ENCODE data around the gene NEK9. TPM values are rescaled to one million over a fixed set of nuclear protein-coding genes. Genes with fewer than 3 reads are reported as not detected.

NEK9 gene
- total RNA-seq, 1 donor from 2014 or later: 26.3 TPM

DNA sequence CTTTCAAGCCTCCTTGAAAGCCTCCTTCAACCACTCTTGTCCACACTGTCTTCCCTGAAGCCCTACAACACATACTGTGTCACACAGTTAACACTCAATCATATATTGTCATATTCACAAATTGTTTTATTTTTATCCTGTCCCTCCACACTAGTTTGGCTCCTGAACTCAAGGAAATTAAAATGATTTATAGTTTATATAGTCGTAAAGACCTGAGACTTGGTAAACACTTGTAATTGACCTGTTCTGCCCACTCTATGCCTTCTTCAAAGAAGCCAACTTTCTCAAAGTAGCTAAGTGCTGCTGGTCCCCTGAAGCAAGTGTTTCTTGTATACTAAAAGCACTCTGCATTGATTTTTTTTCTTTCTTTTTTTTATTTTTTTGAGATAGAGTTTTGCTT is 15.6 kb upstream of the NEK9 start:
- DNase-seq (ENCODE audit: low read depth): no peak
- TF ChIP-seq, protein P1, sequence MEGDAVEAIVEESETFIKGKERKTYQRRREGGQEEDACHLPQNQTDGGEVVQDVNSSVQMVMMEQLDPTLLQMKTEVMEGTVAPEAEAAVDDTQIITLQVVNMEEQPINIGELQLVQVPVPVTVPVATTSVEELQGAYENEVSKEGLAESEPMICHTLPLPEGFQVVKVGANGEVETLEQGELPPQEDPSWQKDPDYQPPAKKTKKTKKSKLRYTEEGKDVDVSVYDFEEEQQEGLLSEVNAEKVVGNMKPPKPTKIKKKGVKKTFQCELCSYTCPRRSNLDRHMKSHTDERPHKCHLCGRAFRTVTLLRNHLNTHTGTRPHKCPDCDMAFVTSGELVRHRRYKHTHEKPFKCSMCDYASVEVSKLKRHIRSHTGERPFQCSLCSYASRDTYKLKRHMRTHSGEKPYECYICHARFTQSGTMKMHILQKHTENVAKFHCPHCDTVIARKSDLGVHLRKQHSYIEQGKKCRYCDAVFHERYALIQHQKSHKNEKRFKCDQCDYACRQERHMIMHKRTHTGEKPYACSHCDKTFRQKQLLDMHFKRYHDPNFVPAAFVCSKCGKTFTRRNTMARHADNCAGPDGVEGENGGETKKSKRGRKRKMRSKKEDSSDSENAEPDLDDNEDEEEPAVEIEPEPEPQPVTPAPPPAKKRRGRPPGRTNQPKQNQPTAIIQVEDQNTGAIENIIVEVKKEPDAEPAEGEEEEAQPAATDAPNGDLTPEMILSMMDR (IDR thresholded peaks at IDR 0.05; ENCODE audit: insufficient read depth, low read length, severe bottlenecking): no peak
- Histone ChIP-seq H3K4me3 (ENCODE audit: low read depth, low read length) (no peak overlapping the region), H3K36me3 (ENCODE audit: control insufficient read depth, insufficient read depth, low read length) (peaks cover 7% of the 10 kb centered on the region), H3K27me3 (ENCODE audit: control insufficient read depth, insufficient read depth, low read length) (no peaks in the 10 kb centered on the region)
- FAIRE-seq: no peak

DNA sequence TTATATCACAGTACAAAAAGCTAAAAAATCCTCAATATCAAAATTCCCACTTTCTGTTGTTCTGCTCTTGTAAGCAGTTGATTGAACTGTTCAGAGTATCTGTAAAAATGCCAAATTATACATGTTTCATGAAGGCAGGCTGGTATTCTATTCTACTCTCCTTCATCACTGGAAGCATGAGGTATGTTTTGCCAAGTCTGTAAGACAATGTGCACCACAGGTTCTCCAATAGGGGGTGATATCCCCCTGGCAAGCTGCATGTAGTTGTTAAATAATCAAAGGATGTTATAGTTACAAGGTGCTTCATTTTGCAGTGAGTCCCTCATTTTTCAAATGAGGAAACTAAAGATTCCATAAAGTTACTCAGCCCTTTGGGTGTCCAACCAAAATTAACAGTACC is 15.1 kb upstream of the NEK9 start:
- FAIRE-seq: no peak
- H3K27me3 ChIP-seq (ENCODE audit: control insufficient read depth, insufficient read depth, low read length): no peaks in the 10 kb centered on the region
- TF ChIP-seq, protein P1 (IDR thresholded peaks at IDR 0.05; ENCODE audit: insufficient read depth, low read length, severe bottlenecking): peak; percentile 21
- DNase-seq (ENCODE audit: low read depth): no peak
- peaks cover 6% of the 10 kb centered on the region for H3K36me3 ChIP-seq (ENCODE audit: control insufficient read depth, insufficient read depth, low read length)
- H3K4me3 ChIP-seq (ENCODE audit: low read depth, low read length): no peak overlapping the region

DNA sequence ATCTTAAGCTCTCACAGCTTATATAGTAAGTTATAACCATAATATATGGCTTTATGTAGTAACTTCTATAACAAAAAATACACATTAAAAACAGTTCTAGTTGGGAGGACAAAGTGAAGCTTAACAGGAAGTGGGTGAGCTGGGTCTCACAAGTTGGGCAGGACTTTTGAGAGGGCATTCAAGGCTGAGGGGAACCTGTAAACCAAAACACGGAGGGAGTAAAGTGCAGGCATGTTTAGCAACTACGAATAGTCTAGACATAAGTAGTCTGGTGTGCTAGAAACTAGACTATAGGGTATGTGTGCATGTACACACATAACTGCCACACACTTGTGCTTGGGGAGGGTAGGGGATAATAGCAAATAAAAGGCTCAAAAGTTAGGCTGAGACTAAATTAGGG is 14.2 kb upstream of the NEK9 start:
- FAIRE-seq: no peak
- no peak for DNase-seq (ENCODE audit: low read depth)
- Histone ChIP-seq H3K4me3 (ENCODE audit: low read depth, low read length) (no peak overlapping the region), H3K27me3 (ENCODE audit: control insufficient read depth, insufficient read depth, low read length) (no peaks in the 10 kb centered on the region), H3K36me3 (ENCODE audit: control insufficient read depth, insufficient read depth, low read length) (peaks cover 6% of the 10 kb centered on the region)
- TF ChIP-seq, protein P1 (IDR thresholded peaks at IDR 0.05; ENCODE audit: insufficient read depth, low read length, severe bottlenecking): no peak

DNA sequence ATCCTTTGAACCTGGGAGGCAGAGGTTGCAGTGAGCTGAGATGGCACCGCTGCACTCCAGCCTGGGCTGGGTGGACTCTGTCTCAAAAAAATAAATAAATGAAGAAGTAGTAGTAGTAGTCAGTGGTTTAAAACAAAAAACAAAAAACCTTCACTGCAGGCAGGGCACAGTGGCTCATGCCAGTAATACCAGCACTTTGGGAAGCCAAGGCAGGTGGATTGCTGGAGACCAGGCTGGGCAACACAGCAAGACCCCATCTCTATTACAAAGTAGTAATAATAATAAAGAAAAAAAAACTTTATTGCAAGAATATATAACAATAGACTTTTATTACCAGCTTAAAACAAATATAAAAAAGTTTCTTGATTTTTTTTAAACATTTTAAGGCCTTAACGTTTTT is 13.8 kb upstream of the NEK9 start:
- FAIRE-seq (no peak), DNase-seq (ENCODE audit: low read depth) (no peak)
- Histone ChIP-seq H3K27me3 (ENCODE audit: control insufficient read depth, insufficient read depth, low read length) (no peaks in the 10 kb centered on the region), H3K4me3 (ENCODE audit: low read depth, low read length) (no peak overlapping the region), H3K36me3 (ENCODE audit: control insufficient read depth, insufficient read depth, low read length) (peaks cover 6% of the 10 kb centered on the region)
- TF ChIP-seq, protein P1 (IDR thresholded peaks at IDR 0.05; ENCODE audit: insufficient read depth, low read length, severe bottlenecking): no peak

DNA sequence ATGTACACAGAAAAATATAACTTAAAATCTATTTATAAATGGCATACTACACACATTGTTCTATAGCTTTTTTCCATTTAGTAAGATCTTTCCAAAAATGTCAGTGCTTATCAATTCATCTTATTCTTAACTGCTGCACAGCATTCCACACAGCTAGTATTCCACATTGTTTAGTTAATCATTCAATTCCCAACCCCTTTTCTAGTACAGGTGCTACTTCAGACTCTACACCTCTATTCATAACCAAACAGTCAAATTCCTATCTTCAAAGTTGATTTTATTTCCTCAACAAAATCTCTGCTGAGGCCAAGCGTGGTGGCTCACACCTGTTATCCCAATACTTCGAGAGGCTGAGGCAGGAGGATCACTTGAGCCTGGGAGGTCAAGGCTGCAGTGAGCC is 12.3 kb upstream of the NEK9 start:
- no peaks in the 10 kb centered on the region for H3K27me3 ChIP-seq (ENCODE audit: control insufficient read depth, insufficient read depth, low read length)
- no peak overlapping the region for H3K4me3 ChIP-seq (ENCODE audit: low read depth, low read length)
- no peak for DNase-seq (ENCODE audit: low read depth)
- TF ChIP-seq, protein P1 (IDR thresholded peaks at IDR 0.05; ENCODE audit: insufficient read depth, low read length, severe bottlenecking): no peak
- no peak for FAIRE-seq
- peaks cover 9% of the 10 kb centered on the region for H3K36me3 ChIP-seq (ENCODE audit: control insufficient read depth, insufficient read depth, low read length)

DNA sequence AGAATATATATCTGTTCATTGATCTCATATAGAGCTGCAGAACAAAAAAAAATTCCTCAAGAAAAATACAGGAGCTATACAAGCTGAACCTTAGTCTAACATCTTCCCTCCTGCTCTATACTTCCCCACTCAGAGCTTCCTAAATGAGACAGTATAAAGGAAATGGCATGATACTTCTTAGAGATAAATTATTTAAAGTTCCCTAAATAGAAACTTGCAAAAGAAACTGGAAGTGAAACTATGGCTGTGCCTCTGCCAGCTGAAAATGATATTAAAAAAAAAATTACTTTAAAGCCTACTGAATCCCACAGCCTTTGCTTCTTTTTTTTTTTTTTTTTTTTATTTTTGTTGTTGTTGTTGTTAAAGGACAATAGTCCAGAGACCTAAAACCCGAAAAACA is 11.6 kb upstream of the NEK9 start:
- Histone ChIP-seq H3K4me3 (ENCODE audit: low read depth, low read length) (no peak overlapping the region), H3K36me3 (ENCODE audit: control insufficient read depth, insufficient read depth, low read length) (peaks cover 6% of the 10 kb centered on the region), H3K27me3 (ENCODE audit: control insufficient read depth, insufficient read depth, low read length) (no peaks in the 10 kb centered on the region)
- FAIRE-seq: no peak
- TF ChIP-seq, protein P1 (IDR thresholded peaks at IDR 0.05; ENCODE audit: insufficient read depth, low read length, severe bottlenecking): no peak
- DNase-seq (ENCODE audit: low read depth): no peak
